K562 (cell line): ENCODE results near the gene FOS. TPM values are rescaled to one million over a fixed set of nuclear protein-coding genes. Genes with fewer than 3 reads are reported as not detected.

Experiments
- ATAC-seq: fragments of 200-7000 bp; cut with Tn5 transposase; 3 replicates; pipeline ENCODE4 v1.9.1; 2020; ENCODE audit warnings: moderate library complexity
- BruUV-seq: library from RNA; stranded (reverse); fragments of 400-500 nt; replicated peaks from 2 replicates; lab custom pipeline; 2021; lab: Mats Ljungman, UMichigan
- CTCF ChIA-PET: fragments of 300-600 bp; formaldehyde crosslinking; extraction: SDS; loops from one replicate; lab custom pipeline; 2021; ENCODE audit warnings: low intra/inter-chr PET ratio; lab: Yijun Ruan, JAX
- POLR2A ChIA-PET: fragments of 300-600, 350-650 bp; sonication (Branson Sonifier 250); formaldehyde crosslinking; extraction: SDS; loops from one replicate; lab custom pipeline; 2021; ENCODE audit warnings: antibody characterized with exemption, inconsistent platforms; lab: Yijun Ruan, JAX
- DNase-seq, 4 experiments: peaks; one replicate each; pipeline versions ENCODE4 v3.0.0 to v3.0.0-alpha.2; 2011 to 2018; ENCODE audit warnings: low spot score in 3 of 4, mixed read lengths in 3 of 4; ENCODE audit errors: extremely low read depth in 1 of 4
- FAIRE-seq: peaks from 2 replicates; lab custom pipeline; 2011; peaks lifted over from hg19 to GRCh38; lab: Jason Lieb, UNC
- H2AFZ ChIP-seq: 2 replicates; pipeline ENCODE4 v1.6.0; 2011; ENCODE audit warnings: low read depth, low read length, control low read depth, inconsistent platforms
- H3K27ac ChIP-seq: fragments of 200-600 bp; 3 replicates; pipeline ENCODE4 v1.8.0; 2011; ENCODE audit warnings: low read depth, mild to moderate bottlenecking, control low read depth, inconsistent platforms, low read length, moderate library complexity, mixed read lengths; ENCODE audit errors: extremely low read depth
- H3K27me3 ChIP-seq, 2 experiments: fragments of 300-600 bp in 1 of 2; 2 replicates in 1 of 2; 3 replicates in 1 of 2; pipeline versions ENCODE4 v1.6.0 to v1.8.0; 2011; ENCODE audit warnings: inconsistent platforms in 2 of 2, low read length in 2 of 2, mild to moderate bottlenecking in 1 of 2, mixed read lengths in 1 of 2, moderate library complexity in 1 of 2; ENCODE audit not compliant: control insufficient read depth in 2 of 2, insufficient read depth in 2 of 2
- H3K36me3 ChIP-seq: fragments of 300-600 bp; 3 replicates; pipeline ENCODE4 v1.8.0; 2011; ENCODE audit warnings: mild to moderate bottlenecking, low read length, inconsistent platforms; ENCODE audit not compliant: control insufficient read depth, insufficient read depth
- H3K4me1 ChIP-seq, 2 experiments: fragments of 200-600 bp in 1 of 2; replicated peaks in 1 of 2; 2 replicates in 1 of 2; 3 replicates in 1 of 2; pipeline versions ENCODE4 v1.5.1 to v1.8.0; 2011; ENCODE audit warnings: inconsistent platforms in 2 of 2, low read length in 2 of 2, mild to moderate bottlenecking in 1 of 2, mixed read lengths in 1 of 2, moderate library complexity in 1 of 2; ENCODE audit not compliant: control insufficient read depth in 2 of 2, insufficient read depth in 2 of 2
- H3K4me2 ChIP-seq: 2 replicates; pipeline ENCODE4 v1.6.1; 2011; ENCODE audit warnings: low read length, control low read depth, inconsistent platforms, mixed read lengths; ENCODE audit not compliant: insufficient read depth
- H3K4me3 ChIP-seq: fragments of 200-600 bp; sonication (generic), shearing (Covaris generic); 2 replicates; pipeline ENCODE4 v1.5.1; 2016; ENCODE audit warnings: control low read depth, inconsistent platforms
- H3K79me2 ChIP-seq: fragments of 200-600 bp; 3 replicates; pipeline ENCODE4 v1.8.0; 2011; ENCODE audit warnings: low read length, inconsistent platforms; ENCODE audit not compliant: control insufficient read depth, insufficient read depth
- H3K9ac ChIP-seq, 2 experiments: 2 replicates each; pipeline versions ENCODE4 v1.6.0 to v1.6.1; 2011; ENCODE audit warnings: low read depth in 2 of 2, low read length in 2 of 2, control low read depth in 1 of 2, inconsistent platforms in 1 of 2, mild to moderate bottlenecking in 1 of 2, mixed read lengths in 1 of 2; ENCODE audit not compliant: insufficient read depth in 1 of 2
- H3K9me1 ChIP-seq: one replicate; pipeline ENCODE4 v1.6.0; 2011; ENCODE audit warnings: inconsistent platforms, mild to moderate bottlenecking, low read length, moderate library complexity; ENCODE audit not compliant: control insufficient read depth, insufficient read depth
- H3K9me3 ChIP-seq: replicated peaks from 2 replicates; pipeline ENCODE4 v1.5.1; 2011; ENCODE audit warnings: low read depth, low read length, inconsistent platforms; ENCODE audit not compliant: control insufficient read depth, insufficient read depth
- H4K20me1 ChIP-seq: replicated peaks from 2 replicates; pipeline ENCODE4 v1.6.1; 2011; ENCODE audit warnings: low read length, inconsistent platforms, mixed read lengths; ENCODE audit not compliant: control insufficient read depth, insufficient read depth
- GABPB2 ChIP-seq: fragments of 250-450 bp; sonication (Bioruptor Pico); conservative IDR thresholded peaks from 2 replicates; pipeline ENCODE4 v1.5.1; 2021; ENCODE audit warnings: mild to moderate bottlenecking
- L3MBTL2 ChIP-seq: fragments of 450-650 bp; IDR thresholded peaks from 2 replicates; pipeline ENCODE4 v1.6.1; 2016; ENCODE audit warnings: mild to moderate bottlenecking, moderate library complexity
- MED1 ChIP-seq: sonication (generic); formaldehyde crosslinking; IDR thresholded peaks from 2 replicates; pipeline ENCODE4 v1.8.1; 2023; ENCODE audit warnings: missing genetic modification reagents, borderline replicate concordance
- ZNF121 ChIP-seq: sonication (generic); formaldehyde crosslinking; conservative IDR thresholded peaks from 2 replicates; pipeline ENCODE4 v1.8.0; 2022; ENCODE audit warnings: missing genetic modification reagents
- ZNF830 ChIP-seq: fragments of 250-450 bp; sonication (Bioruptor Pico); IDR thresholded peaks from 2 replicates; pipeline ENCODE4 v1.5.0; 2021; ENCODE audit warnings: mild to moderate bottlenecking
- WGBS: fragments of 100-300 bp; shearing (Covaris generic); methylation state at CpG from one replicate; pipeline ENCODE4 v1.1.6; 2016; ENCODE audit warnings: low coverage, mixed read lengths; ENCODE audit not compliant: insufficient coverage; ENCODE audit errors: missing lambda C conversion rate; 5-methylcytosine and 5-hydroxymethylcytosine counted together
- in situ Hi-C: fragments of 300-500 bp; cut with MboI; formaldehyde crosslinking; loops from 4 replicates; pipeline ENCODE4 v1.15.0; 2018; ENCODE audit warnings: inconsistent platforms, mixed read lengths
- intact Hi-C: fragments of 100-400 bp; cut with micrococcal nuclease; formaldehyde crosslinking; loops from 2 replicates; pipeline ENCODE4 v1.14.2; 2022
- polyA plus RNA-seq, 8 experiments: library from polyadenylated mRNA; depleted of rRNA in 4 of 8; stranded (reverse) in 5 of 8; unstranded in 3 of 8; fragments of >200 nt; fragmentation: Nextera tagmentation in 2 of 8; fragmentation: Illumina TruSeq in 1 of 8; extraction: Ambion mirVana in 2 of 8; extraction: Trizol in 1 of 8; gene quantifications; 2 replicates each; pipeline versions ENCODE4 v1.2.1 to v1.2.3, GENCODE V29; 2011 to 2014; ENCODE audit warnings: inconsistent platforms in 1 of 8, missing spikeins in 1 of 8
- total RNA-seq, 7 experiments: library from RNA; depleted of rRNA in 6 of 7; stranded (reverse); fragments of >200 nt in 6 of 7; fragmentation: Illumina TruSeq in 2 of 7; extraction: Trizol in 2 of 7; gene quantifications; 2 replicates each; pipeline versions ENCODE4 v1.2.1 to v1.2.3, GENCODE V29; 2011 to 2021; ENCODE audit warnings: low replicate concordance in 1 of 7

The FOS gene
- total and polyA plus RNA-seq, 9 of the 15 experiments (the other 6 are each of a cell fraction or from before 2014, with no cell fraction given): 0.54 to 13.8 (median 8.9) TPM

DNA sequence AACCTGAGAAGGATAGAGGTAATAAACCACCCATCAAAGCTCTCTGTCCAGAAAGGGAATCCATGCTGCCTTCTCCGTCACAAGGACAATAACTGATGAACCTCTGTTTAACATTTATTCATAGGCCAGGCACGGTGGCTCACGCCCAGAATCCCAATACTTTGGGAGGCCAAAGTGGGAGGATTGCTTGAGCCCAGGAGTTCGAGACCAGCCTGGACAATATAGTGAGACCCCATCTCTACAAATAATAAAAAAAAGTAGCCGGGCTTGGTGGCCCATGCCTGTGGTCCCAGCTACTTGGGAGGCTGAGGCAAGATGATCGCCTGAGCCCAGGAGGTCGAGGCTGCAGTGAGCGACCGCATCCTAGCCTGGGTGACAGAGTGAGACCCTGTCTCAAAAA, 7.1 kb upstream of the FOS start:
- Histone ChIP-seq H3K4me2 (no peak overlapping the region), H3K27ac (no peak overlapping the region), H3K4me3 (no peak overlapping the region), H2AFZ (no peak overlapping the region), H3K9me1 (no peaks in the 10 kb centered on the region), H3K4me1 (peaks cover 0 to 3% of the 10 kb centered on the region in 2 experiments; a peak in 2 of 5 replicates), H3K9ac (no peak overlapping the region), H3K79me2 (no peaks in the 10 kb centered on the region), H3K9me3 (no peaks in the 10 kb centered on the region), H4K20me1 (no peaks in the 10 kb centered on the region), H3K36me3 (no peaks in the 10 kb centered on the region), H3K27me3 (no peaks in the 10 kb centered on the region; a peak in 1 of 5 replicates)
- 60% methylated on average over 8 of the region's 9 CpGs for whole genome bisulfite sequencing
- FAIRE-seq (no peak), ATAC-seq (no peak), DNase-seq (no peak)
- POLR2A ChIA-PET: no interaction called here
- in situ Hi-C loops: no loop called here
- intact Hi-C loops: no loop called here
- BruUV-seq: no TSS peak
- CTCF ChIA-PET: no interaction called here
- TF ChIP-seq ZNF121 (0 out of 2 replicates have a peak, but pooled peaks have one; percentile 26), GABPB2 (CRISPR knock-in tag) (no peak)

DNA sequence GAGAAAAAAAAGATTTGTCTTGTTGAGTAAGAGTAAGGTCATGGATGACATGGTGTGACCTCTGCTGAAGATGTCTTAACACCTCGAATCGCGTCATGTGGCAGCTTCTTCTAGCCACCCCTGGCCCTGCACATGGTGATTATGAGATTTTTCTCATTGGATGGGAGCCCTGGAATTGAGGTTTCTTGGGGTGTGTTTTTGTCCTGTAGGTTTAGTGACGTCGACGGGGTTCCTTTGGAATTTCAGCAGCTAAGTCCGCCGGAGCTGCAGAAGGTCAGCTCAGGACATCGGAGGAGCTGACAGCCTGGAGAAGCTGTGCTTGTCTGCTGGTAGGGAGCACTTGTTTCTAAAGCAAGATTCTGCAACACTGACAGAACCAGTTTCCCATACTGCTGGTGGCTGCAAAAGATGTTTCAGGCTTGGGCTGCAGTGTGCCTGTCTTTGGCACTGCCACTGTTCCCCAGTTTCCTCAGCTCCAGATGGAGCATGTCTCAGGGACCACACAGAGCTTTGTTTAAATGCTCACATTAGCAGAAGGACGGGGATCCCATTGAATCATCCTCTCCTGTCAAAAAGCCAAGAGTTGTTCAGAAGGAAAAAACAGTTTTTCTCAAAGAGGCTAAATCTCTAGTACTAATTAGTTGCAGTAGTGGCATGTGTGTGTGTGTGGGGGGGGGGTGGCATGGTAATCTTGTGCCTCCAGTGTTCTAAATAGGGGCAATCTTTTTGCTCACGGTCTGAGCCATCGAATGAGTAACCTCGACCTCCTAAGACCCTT, 5.2 kb upstream of the FOS start:
- CTCF ChIA-PET: no interaction called here
- H3K4me3 ChIP-seq: no peak overlapping the region
- 35% methylated on average over 9 of the region's 13 CpGs for whole genome bisulfite sequencing
- POLR2A ChIA-PET: interaction anchor here (1.2 to 1.4 kb wide), 2 partner anchors 13 to 15 kb away, joined by 3 to 11 read pairs; no protein-coding TSS in a partner anchor
- TF ChIP-seq MED1 (CRISPR knock-in tag): no peak
- no peak for TF ChIP-seq ZNF830 (CRISPR knock-in tag)
- 0 out of 2 replicates have a peak, but pooled peaks have one; percentile 30 for TF ChIP-seq L3MBTL2
- H3K36me3 ChIP-seq: no peaks in the 10 kb centered on the region
- no peak overlapping the region for H3K9ac ChIP-seq
- H4K20me1 ChIP-seq: 0 out of 2 replicates have a peak, but pooled peaks cover under 1% of the 10 kb centered on the region
- H3K9me3 ChIP-seq: no peaks in the 10 kb centered on the region
- intact Hi-C loops: no loop called here
- H2AFZ ChIP-seq: no peak overlapping the region
- H3K9me1 ChIP-seq: no peaks in the 10 kb centered on the region
- no peak overlapping the region for H3K4me2 ChIP-seq
- H3K4me1 ChIP-seq: peaks cover 3 to 13% of the 10 kb centered on the region in 2 experiments; a peak in 3 of 5 replicates
- in situ Hi-C loops: no loop called here
- DNase-seq (no peak), FAIRE-seq (no peak), ATAC-seq (no peak)
- no peaks in the 10 kb centered on the region for H3K27me3 ChIP-seq
- H3K27ac ChIP-seq: no peak overlapping the region
- no peaks in the 10 kb centered on the region for H3K79me2 ChIP-seq
- BruUV-seq: no TSS peak
